T-helper 1 cell (primary cell): ENCODE measurements around the gene SYT8.

Experiments used
- DNase-seq, 5 donors: peaks; one replicate each; pipeline ENCODE4 v3.0.0-alpha.2; 2012 to 2020

The SYT8 gene

GRCh38 chr11:1819074-1819473, 15.7 kb upstream of the SYT8 start:
- no peak for DNase-seq

GRCh38 chr11:1820463-1821325, 14.1 kb upstream of the SYT8 start:
- no peak for DNase-seq

- no peak for DNase-seq
These were observed 13.2 kb upstream of the SYT8 start for GRCh38 chr11:1821562-1821961.

GRCh38 chr11:1822648-1823375, 12.0 kb upstream of the SYT8 start:
- no peak for DNase-seq

- no peak for DNase-seq
These were observed 11.2 kb upstream of the SYT8 start for GRCh38 chr11:1823376-1824220.

GRCh38 chr11:1824221-1825038, 10.4 kb upstream of the SYT8 start:
- no peak for DNase-seq

GRCh38 chr11:1825039-1825740, 9.6 kb upstream of the SYT8 start:
- DNase-seq = no peak

GRCh38 chr11:1825785-1826451, 8.9 kb upstream of the SYT8 start:
- no peak for DNase-seq

- DNase-seq = no peak
These were observed 8.2 kb upstream of the SYT8 start for GRCh38 chr11:1826552-1827094.

- no peak for DNase-seq
These were observed 7.5 kb upstream of the SYT8 start for GRCh38 chr11:1827095-1827813.

- DNase-seq = no peak
These were observed 6.9 kb upstream of the SYT8 start for GRCh38 chr11:1827931-1828330.

GRCh38 chr11:1828542-1828941, 6.2 kb upstream of the SYT8 start:
- DNase-seq = no peak

GRCh38 chr11:1829039-1829820, 5.6 kb upstream of the SYT8 start:
- no peak for DNase-seq

GRCh38 chr11:1830004-1830321, 4.8 kb upstream of the SYT8 start:
- DNase-seq = no peak

GRCh38 chr11:1830322-1831223, 4.2 kb upstream of the SYT8 start:
- no peak for DNase-seq

GRCh38 chr11:1831338-1832210, 3.2 kb upstream of the SYT8 start:
- DNase-seq = no peak
